ENCODE data around the gene RABEP2. TPM values are rescaled to one million over a fixed set of nuclear protein-coding genes. Genes with fewer than 3 reads are reported as not detected.

The RABEP2 gene
- total RNA-seq, 1 experiment from 2014 or later: 17.5 TPM

- Histone ChIP-seq H3K9me3 (ENCODE audit: control insufficient read depth, low read depth, low read length) (no peaks in the 10 kb centered on the region), H3K4ac (ENCODE audit: low read depth, low read length) (no peak overlapping the region), H2BK5ac (ENCODE audit: insufficient read length, low read length) (no peak overlapping the region), H3K23ac (ENCODE audit: insufficient read length, low read depth, low read length) (no peak overlapping the region), H2AFZ (ENCODE audit: low read length) (no peak overlapping the region), H2BK15ac (ENCODE audit: low read depth, low read length) (no peak overlapping the region), H3K27ac (ENCODE audit: insufficient read length, low read depth, low read length) (no peak overlapping the region), H3K27me3 (ENCODE audit: insufficient read depth, low read length) (no peaks in the 10 kb centered on the region), H4K20me1 (ENCODE audit: control insufficient read depth, insufficient read depth, insufficient read length) (no peaks in the 10 kb centered on the region), H3K4me2 (ENCODE audit: insufficient read depth, insufficient read length, low read length) (no peak overlapping the region), H3K56ac (ENCODE audit: insufficient read length, low read depth, low read length) (no peak overlapping the region), H2AK5ac (ENCODE audit: insufficient read length, low read length) (no peak overlapping the region), H3K9ac (ENCODE audit: extremely low read depth, insufficient read length, low read length) (no peak overlapping the region), H4K8ac (replicated peaks; ENCODE audit: insufficient read length, low read depth, low read length) (no peak overlapping the region), H2BK12ac (ENCODE audit: insufficient read length, low read depth, low read length) (no peak overlapping the region), H2BK20ac (ENCODE audit: low read depth, low read length, poor library complexity, severe bottlenecking) (no peak overlapping the region), H3K23me2 (ENCODE audit: insufficient read length, low read depth, low read length, poor library complexity, severe bottlenecking) (no peaks in the 10 kb centered on the region), H3T11ph (ENCODE audit: low read length) (no peak overlapping the region), H3K79me2 (ENCODE audit: insufficient read depth, low read length) (no peaks in the 10 kb centered on the region), H3K14ac (ENCODE audit: insufficient read depth, low read length) (no peak overlapping the region; the same call in 1 of the 2 replicates), H2BK120ac (ENCODE audit: low read depth, low read length, poor library complexity, severe bottlenecking) (no peak overlapping the region), H4K5ac (ENCODE audit: insufficient read length, low read depth, low read length) (no peak overlapping the region), H3K79me1 (ENCODE audit: insufficient read depth, low read depth, low read length, poor library complexity, severe bottlenecking) (no peaks in the 10 kb centered on the region), H3K18ac (ENCODE audit: insufficient read length, low read depth, low read length) (no peak overlapping the region), H4K91ac (ENCODE audit: insufficient read length, low read depth, low read length) (no peak overlapping the region), H3K4me1 (ENCODE audit: insufficient read depth, low read length) (no peaks in the 10 kb centered on the region)
- WGBS (ENCODE audit: extremely low coverage, insufficient read length, low lambda C conversion rate): no CpG with 5 or more reads among the region's 25 CpGs
- H3K27ac Mint-ChIP-seq: peak overlapping the region in 2 of 3 experiments; percentile 67 to 82; a peak in 3 of 7 replicates
- no peaks in the 10 kb centered on the region for H3K9me3 Mint-ChIP-seq
- H3K27me3 Mint-ChIP-seq (ENCODE audit: low read depth): no peaks in the 10 kb centered on the region
- DNase-seq: no peak
- H3K4me3 Mint-ChIP-seq: no peak overlapping the region
- no peak for TF ChIP-seq CTCF (conservative IDR thresholded peaks at IDR 0.05)
- H3K4me1 Mint-ChIP-seq: no peaks in the 10 kb centered on the region; a peak in 1 of 4 replicates
- H3K36me3 Mint-ChIP-seq (ENCODE audit: insufficient read depth in 1 of 3, low read depth in 3 of 3): peaks cover 0 to 2% (median 0%) of the 10 kb centered on the region in 3 experiments; a peak in 1 of 7 replicates
Observed at GRCh38 chr16:28900601-28901000, 24.4 kb downstream of the RABEP2 start.
